G401 (cell line): ENCODE results near the gene SHH. TPM values are rescaled to one million over a fixed set of nuclear protein-coding genes. Genes with fewer than 3 reads are reported as not detected.
A peak's percentile ranks its signal among the peaks of the same experiment; 100 is the strongest.

ENCODE experiments used
- DNase-seq: peaks from one replicate; pipeline ENCODE4 v3.0.0-alpha.2; 2015; ENCODE audit warnings: low spot score
- in situ Hi-C: cut with HindIII; loops from 2 replicates; pipeline ENCODE4 v1.10.0; 2016; ENCODE audit warnings: low sequenced_read_pairs, mixed read lengths
- total RNA-seq: library from RNA; depleted of rRNA; stranded (reverse); fragments of >200 nt; shearing (Covaris generic); gene quantifications from 2 replicates; pipeline ENCODE4 v1.2.3, GENCODE V29; 2014; rRNA removed

Gene SHH
- total RNA-seq, 1 experiment from 2014 or later: not detected

DNA sequence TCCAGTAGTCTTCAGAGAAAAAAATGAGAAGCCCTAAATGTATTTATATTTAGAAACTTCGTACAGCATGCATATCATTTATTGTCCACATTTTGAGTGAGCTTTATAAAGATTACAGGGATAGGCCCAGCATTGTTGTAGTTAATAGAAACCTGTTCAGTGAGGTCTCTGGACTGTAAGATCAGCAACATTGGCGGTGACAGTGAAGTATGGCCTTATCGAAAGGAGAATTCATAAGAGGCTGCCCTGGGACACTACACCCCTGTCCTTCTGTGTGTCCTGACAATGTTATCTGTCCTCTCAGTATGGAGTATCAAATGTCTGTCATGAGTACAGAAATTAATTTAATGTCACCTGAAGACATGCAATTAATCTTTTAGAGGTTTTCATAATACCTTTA, 57.2 kb downstream of the SHH start:
- no peak for DNase-seq
- in situ Hi-C loops: no loop called here

DNA sequence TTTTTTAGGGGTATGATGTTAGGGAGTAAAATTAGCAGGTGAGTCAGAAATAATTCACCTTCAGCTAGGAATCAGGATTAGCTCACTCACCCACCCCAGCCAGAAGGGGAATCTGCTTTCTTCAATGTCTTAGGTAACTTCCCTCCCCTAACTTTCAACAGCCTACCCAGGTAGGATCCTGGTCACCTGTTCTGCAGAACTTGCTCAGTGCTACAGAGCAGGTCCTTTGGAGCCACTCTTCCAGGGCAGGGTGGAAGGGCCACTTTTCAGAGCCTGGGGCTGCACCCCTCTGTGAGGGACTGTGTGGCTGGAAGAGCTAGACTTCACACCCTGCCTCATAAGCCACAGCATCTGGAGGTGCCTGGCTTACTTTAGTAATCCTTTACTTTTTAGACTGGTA, 58.1 kb downstream of the SHH start:
- in situ Hi-C loops: no loop called here

DNA sequence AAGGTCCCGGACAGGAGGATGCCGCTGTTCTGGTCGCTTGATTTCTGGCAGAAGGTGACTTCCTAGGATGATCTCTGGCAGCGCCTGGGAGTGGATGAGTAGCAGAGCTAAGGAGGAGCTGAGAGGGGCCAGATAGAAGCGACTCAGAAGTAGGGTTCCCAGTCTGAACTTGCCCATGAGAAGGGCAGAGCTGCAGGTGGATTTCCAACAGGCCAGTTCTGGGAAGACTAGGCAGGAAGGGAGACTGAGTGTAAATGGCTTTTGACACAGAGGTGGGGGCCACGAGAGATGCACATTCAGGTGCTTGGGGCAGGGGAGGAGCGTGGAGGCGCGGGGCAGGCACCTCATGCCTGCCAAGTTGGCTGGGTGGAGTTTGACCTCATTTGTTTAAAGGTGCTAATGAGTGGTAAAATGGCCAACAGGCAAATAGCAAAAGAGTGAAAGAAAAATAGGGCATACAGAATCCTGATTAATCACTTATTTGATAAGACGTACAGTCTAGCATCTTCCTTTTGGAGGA, 58.8 kb downstream of the SHH start:
- in situ Hi-C loops: no loop called here
- DNase-seq: peak; percentile 82

More for the DNA sequence above, 58.1 kb downstream of the SHH start:
- no peak for DNase-seq

DNA sequence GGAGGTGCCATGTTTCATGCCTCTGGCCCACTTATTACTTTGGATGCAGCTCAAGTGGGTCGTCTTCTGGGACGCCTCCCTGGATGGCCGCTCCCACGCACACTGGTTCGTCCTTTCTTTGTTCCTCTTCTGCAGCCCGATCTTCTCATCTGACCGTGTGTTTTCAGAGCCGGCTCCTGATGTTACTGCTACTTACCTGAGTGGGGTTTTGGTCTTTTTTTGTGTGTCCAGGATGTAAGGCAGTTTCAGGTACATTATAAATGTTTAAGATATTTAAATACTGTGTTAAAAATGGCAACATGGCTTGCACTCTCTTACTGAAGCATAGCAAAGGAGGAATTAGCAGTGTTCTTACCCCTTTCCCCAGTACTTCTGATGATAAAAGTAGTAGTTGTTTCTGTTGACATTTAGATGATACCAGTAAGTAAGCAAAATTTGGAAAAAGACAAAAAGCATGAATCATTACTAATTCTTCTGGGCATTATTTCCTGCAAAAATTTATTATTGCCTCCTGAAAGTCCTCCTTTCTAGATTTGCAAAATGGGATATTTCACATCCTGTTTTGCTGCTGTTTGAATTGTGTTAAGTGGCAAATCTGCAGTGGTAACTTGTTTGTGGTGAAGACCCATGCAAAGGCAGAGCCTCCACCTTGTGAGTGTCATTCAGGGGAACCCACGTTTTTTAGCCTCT, 59.4 kb downstream of the SHH start:
- in situ Hi-C loops: no loop called here
- DNase-seq: no peak

DNA sequence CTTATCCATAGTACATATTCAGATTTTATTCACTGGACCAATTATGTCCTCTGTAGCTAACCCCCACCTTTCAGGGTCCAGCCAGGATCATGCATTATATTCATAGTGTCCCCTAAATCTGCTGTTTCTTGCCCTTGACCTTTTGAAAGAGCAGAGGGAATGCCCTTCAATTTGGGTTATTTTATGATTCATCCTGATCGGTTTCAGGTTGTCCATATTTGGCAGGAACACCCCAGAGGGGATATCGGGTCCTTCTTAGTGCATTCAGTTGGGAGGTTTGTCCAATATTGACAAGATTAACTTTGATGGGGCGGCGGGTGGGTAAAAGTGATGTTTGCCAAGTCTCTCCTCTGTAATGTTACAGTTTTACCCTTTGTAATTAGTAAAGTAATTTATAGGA, 60.9 kb downstream of the SHH start:
- in situ Hi-C loops: no loop called here
- DNase-seq: no peak

DNA sequence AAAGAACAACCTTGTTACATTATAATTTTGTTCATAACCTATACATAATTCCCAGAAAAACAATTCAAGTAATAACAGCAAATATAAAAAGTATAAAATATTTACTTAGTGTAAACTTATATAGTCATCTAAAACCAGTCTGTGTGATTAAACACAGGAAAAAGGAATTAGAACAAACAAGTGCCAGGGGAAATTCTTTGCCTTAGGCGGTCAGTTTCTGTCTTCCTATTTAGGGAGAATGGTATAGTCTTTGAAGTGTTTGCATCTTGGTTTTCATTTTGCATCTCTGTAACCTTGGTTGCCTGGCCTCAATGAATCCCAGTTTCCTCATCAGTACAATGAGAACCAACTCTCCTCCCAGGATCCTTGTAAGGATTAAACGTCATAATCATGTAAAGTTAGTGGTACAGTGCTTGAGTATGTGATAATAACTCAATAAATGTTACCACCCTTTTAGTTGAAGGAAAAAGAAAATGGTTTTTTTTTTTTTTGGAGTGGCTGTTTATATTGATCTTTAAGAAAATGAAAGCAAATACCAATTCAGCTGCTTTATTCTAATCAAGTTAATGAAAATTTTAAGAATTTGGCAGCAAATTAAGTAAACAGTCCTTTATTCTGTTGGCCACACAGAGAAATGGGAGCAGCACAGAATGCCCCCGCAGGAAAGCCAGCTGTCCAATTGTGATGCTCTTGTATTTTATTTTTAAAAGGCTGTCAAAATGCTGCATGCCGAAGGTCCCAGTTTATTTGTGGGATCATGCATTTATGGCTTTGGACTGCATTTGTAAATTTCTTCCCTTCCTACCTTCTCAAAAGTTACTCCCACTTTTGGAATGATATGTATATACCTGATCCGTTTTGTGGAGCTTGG, 61.8 kb downstream of the SHH start:
- in situ Hi-C loops: no loop called here

More for the DNA sequence above, 61.8 kb downstream of the SHH start:
- peak; percentile 82 for DNase-seq

Other genes with a start within 250 kb of the SHH start
- 12.3 and 13.2 TPM in 2 replicates for gene RBM33, start 167.8 kb downstream of the SHH start, total RNA-seq